Nephron progenitor cell (in vitro differentiated cells): ENCODE data around the gene INSIG1.

Experiments
- DNase-seq: peaks from one replicate; pipeline ENCODE4 v3.0.0; 2021
- H3K27ac Mint-ChIP-seq: 2 replicates; pipeline ENCODE4 v1.8.0; 2021; ENCODE audit warnings: mild to moderate bottlenecking, moderate library complexity, mixed read lengths
- H3K27me3 Mint-ChIP-seq: 2 replicates; pipeline ENCODE4 v1.8.0; 2021; ENCODE audit warnings: mild to moderate bottlenecking, low read depth, mixed read lengths; ENCODE audit not compliant: poor library complexity
- H3K36me3 Mint-ChIP-seq: 2 replicates; pipeline ENCODE4 v1.8.0; 2021; ENCODE audit warnings: low read depth, mixed read lengths
- H3K4me1 Mint-ChIP-seq: 2 replicates; pipeline ENCODE4 v1.8.0; 2021; ENCODE audit warnings: mixed read lengths
- H3K4me3 Mint-ChIP-seq: 2 replicates; pipeline ENCODE4 v1.8.0; 2021; ENCODE audit warnings: mild to moderate bottlenecking, moderate library complexity, mixed read lengths
- H3K9me3 Mint-ChIP-seq: 2 replicates; pipeline ENCODE4 v1.8.0; 2021; ENCODE audit warnings: mild to moderate bottlenecking, moderate library complexity, mixed read lengths
- CTCF ChIP-seq: fragments of 200-600 bp; sonication (generic); IDR thresholded peaks from 2 replicates; pipeline ENCODE4 v1.5.0; 2021; ENCODE audit warnings: antibody characterized with exemption

The INSIG1 gene

GRCh38 chr7:155297517-155298287, at the start of gene INSIG1:
TSS of gene INSIG1 (plus strand) at chr7:155297878. CDS start at chr7:155298286, 408 bp downstream.
- peak; percentile 94 for DNase-seq
- peak within 1 kb of the TSS; percentile 96 for H3K27ac Mint-ChIP-seq
- peak within 1 kb of the TSS; percentile 91 for H3K4me3 Mint-ChIP-seq
- H3K36me3 Mint-ChIP-seq = peaks cover 33% of the 10 kb centered on the region
- no peak for TF ChIP-seq CTCF
- peaks cover 24% of the 10 kb centered on the region for H3K9me3 Mint-ChIP-seq
- peaks cover 53% of the 10 kb centered on the region for H3K4me1 Mint-ChIP-seq
- H3K27me3 Mint-ChIP-seq = peaks cover 4% of the 10 kb centered on the region

GRCh38 chr7:155248366-155248756, 49.3 kb upstream of the INSIG1 start:
- peaks cover 13% of the 10 kb centered on the region for H3K4me1 Mint-ChIP-seq
- no peaks in the 10 kb centered on the region for H3K36me3 Mint-ChIP-seq
- H3K27me3 Mint-ChIP-seq = peaks cover 17% of the 10 kb centered on the region
- H3K9me3 Mint-ChIP-seq = peaks cover 6% of the 10 kb centered on the region
- no peak for TF ChIP-seq CTCF
- no peak for DNase-seq
- peak overlapping the region; percentile 64 for H3K27ac Mint-ChIP-seq
- H3K4me3 Mint-ChIP-seq = no peak overlapping the region

- no peak for TF ChIP-seq CTCF
- H3K27ac Mint-ChIP-seq = no peak overlapping the region
- no peaks in the 10 kb centered on the region for H3K36me3 Mint-ChIP-seq
- no peak overlapping the region for H3K4me3 Mint-ChIP-seq
- peaks cover 17% of the 10 kb centered on the region for H3K27me3 Mint-ChIP-seq
- no peaks in the 10 kb centered on the region for H3K9me3 Mint-ChIP-seq
- H3K4me1 Mint-ChIP-seq = peaks cover 19% of the 10 kb centered on the region
- no peak for DNase-seq
These were observed 45.8 kb upstream of the INSIG1 start for GRCh38 chr7:155251831-155252230.

- no peaks in the 10 kb centered on the region for H3K36me3 Mint-ChIP-seq
- no peak for DNase-seq
- H3K4me1 Mint-ChIP-seq = peaks cover 26% of the 10 kb centered on the region
- H3K27me3 Mint-ChIP-seq = peaks cover 17% of the 10 kb centered on the region
- H3K27ac Mint-ChIP-seq = no peak overlapping the region
- no peak for TF ChIP-seq CTCF
- H3K4me3 Mint-ChIP-seq = no peak overlapping the region
- no peaks in the 10 kb centered on the region for H3K9me3 Mint-ChIP-seq
These were observed 45.2 kb upstream of the INSIG1 start for GRCh38 chr7:155252444-155252887.

GRCh38 chr7:155252892-155253501, 44.7 kb upstream of the INSIG1 start:
- H3K27ac Mint-ChIP-seq = no peak overlapping the region
- TF ChIP-seq CTCF = no peak
- no peaks in the 10 kb centered on the region for H3K36me3 Mint-ChIP-seq
- no peak for DNase-seq
- peaks cover 17% of the 10 kb centered on the region for H3K27me3 Mint-ChIP-seq
- no peaks in the 10 kb centered on the region for H3K9me3 Mint-ChIP-seq
- peaks cover 29% of the 10 kb centered on the region for H3K4me1 Mint-ChIP-seq
- no peak overlapping the region for H3K4me3 Mint-ChIP-seq
